SK-N-MC (cell line): ENCODE measurements around the gene INPP5A.

ENCODE experiments used
- EZH2 ChIP-seq: fragments of 200-600 bp; sonication (generic); IDR thresholded peaks from one replicate; pipeline ENCODE4 v1.6.1; 2017; ENCODE audit warnings: antibody characterized with exemption
- FOXP2 ChIP-seq: optimal IDR thresholded peaks from 2 replicates; pipeline ENCODE3; 2011; ENCODE audit warnings: mild to moderate bottlenecking, moderate library complexity; ENCODE audit not compliant: insufficient read depth; ENCODE audit errors: extremely low read length, control extremely low read depth
- POLR2AphosphoS5 ChIP-seq: IDR thresholded peaks from 2 replicates; pipeline ENCODE4 v1.6.1; 2012; ENCODE audit warnings: mild to moderate bottlenecking, low read depth, low read length, borderline replicate concordance

GRCh38 chr10:132657748-132658147, 120.2 kb downstream of the INPP5A start:
- TF ChIP-seq EZH2 = no peak
- no peak for TF ChIP-seq POLR2AphosphoS5
- no peak for TF ChIP-seq FOXP2
